GM23248 (cell line): ENCODE data around the gene PIGH.

ENCODE experiments used
- EZH2 ChIP-seq: fragments of 200-600 bp; sonication (generic); IDR thresholded peaks from 2 replicates; pipeline ENCODE4 v1.6.1; 2018; ENCODE audit warnings: antibody characterized with exemption, mild to moderate bottlenecking; ENCODE audit not compliant: insufficient read depth, poor library complexity, severe bottlenecking
- EZH2phosphoT487 ChIP-seq: fragments of 200-600 bp; sonication (generic); IDR thresholded peaks from 2 replicates; pipeline ENCODE4 v1.6.1; 2018; ENCODE audit warnings: antibody characterized with exemption, moderate library complexity, mild to moderate bottlenecking, low read depth; ENCODE audit not compliant: insufficient read depth

- TF ChIP-seq EZH2, result no peak
- no peak for TF ChIP-seq EZH2phosphoT487
Measured at GRCh38 chr14:67567654-67568053, 32.4 kb downstream of the PIGH start.
